ENCODE results near the gene INTS13. TPM values are rescaled to one million over a fixed set of nuclear protein-coding genes. Genes with fewer than 3 reads are reported as not detected.

The INTS13 gene
- total and polyA plus RNA-seq, 4 donors = 6.6 to 19.7 (median 10.2) TPM

GRCh38 chr12:26868447-26869103 lies 69.2 kb downstream of the INTS13 start:
- Histone ChIP-seq H3K27me3 (ENCODE audit: control insufficient read depth in 4 of 4, insufficient read depth in 4 of 4, low read length in 3 of 4) (no peaks in the 10 kb centered on the region), H3K27ac (ENCODE audit: low read depth in 1 of 2, low read length in 2 of 2) (no peak overlapping the region), H3K4me1 (ENCODE audit: control insufficient read depth in 4 of 4, insufficient read depth in 4 of 4, low read length in 3 of 4) (no peaks in the 10 kb centered on the region), H3K9me3 (ENCODE audit: control insufficient read depth in 4 of 4, low read length in 3 of 4) (no peaks in the 10 kb centered on the region), H3K9ac (ENCODE audit: low read depth in 1 of 2, low read length in 2 of 2) (no peak overlapping the region), H3K36me3 (ENCODE audit: control insufficient read depth in 4 of 4, insufficient read depth in 3 of 4, low read depth in 1 of 4, low read length in 3 of 4) (no peaks in the 10 kb centered on the region), H3K4me3 (ENCODE audit: low read depth in 1 of 3, low read length in 3 of 3) (no peak overlapping the region)
- WGBS = 89% methylated on average over 3 of the region's 3 CpGs
- TF ChIP-seq, protein P1, sequence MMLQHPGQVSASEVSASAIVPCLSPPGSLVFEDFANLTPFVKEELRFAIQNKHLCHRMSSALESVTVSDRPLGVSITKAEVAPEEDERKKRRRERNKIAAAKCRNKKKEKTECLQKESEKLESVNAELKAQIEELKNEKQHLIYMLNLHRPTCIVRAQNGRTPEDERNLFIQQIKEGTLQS (IDR thresholded peaks at IDR 0.05) = no peak
- no peak for TF ChIP-seq FOXA2 (IDR thresholded peaks at IDR 0.05)
- TF ChIP-seq, protein P2, sequence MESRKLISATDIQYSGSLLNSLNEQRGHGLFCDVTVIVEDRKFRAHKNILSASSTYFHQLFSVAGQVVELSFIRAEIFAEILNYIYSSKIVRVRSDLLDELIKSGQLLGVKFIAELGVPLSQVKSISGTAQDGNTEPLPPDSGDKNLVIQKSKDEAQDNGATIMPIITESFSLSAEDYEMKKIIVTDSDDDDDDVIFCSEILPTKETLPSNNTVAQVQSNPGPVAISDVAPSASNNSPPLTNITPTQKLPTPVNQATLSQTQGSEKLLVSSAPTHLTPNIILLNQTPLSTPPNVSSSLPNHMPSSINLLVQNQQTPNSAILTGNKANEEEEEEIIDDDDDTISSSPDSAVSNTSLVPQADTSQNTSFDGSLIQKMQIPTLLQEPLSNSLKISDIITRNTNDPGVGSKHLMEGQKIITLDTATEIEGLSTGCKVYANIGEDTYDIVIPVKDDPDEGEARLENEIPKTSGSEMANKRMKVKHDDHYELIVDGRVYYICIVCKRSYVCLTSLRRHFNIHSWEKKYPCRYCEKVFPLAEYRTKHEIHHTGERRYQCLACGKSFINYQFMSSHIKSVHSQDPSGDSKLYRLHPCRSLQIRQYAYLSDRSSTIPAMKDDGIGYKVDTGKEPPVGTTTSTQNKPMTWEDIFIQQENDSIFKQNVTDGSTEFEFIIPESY (IDR thresholded peaks at IDR 0.05) = no peak
- no peak for TF ChIP-seq RXRA (IDR thresholded peaks at IDR 0.05)
- no peak for TF ChIP-seq TAF1 (conservative IDR thresholded peaks at IDR 0.05)
- no peak for TF ChIP-seq EGR1 (IDR thresholded peaks at IDR 0.05; ENCODE audit: low read depth in 2 of 2)
- TF ChIP-seq REST (IDR thresholded peaks at IDR 0.05) = no peak
- no peak for TF ChIP-seq SP1 (IDR thresholded peaks at IDR 0.05)
- no peak for TF ChIP-seq HNF4A (conservative IDR thresholded peaks at IDR 0.05)
- TF ChIP-seq GABPA (IDR thresholded peaks at IDR 0.05 in 1 of 2, conservative IDR thresholded peaks at IDR 0.05 in 1 of 2) = no peak
- no peak for TF ChIP-seq HNF4G (IDR thresholded peaks at IDR 0.05)
- TF ChIP-seq NR2F2 (IDR thresholded peaks at IDR 0.05) = no peak
- no peak for TF ChIP-seq YY1 (IDR thresholded peaks at IDR 0.05)
- no peak for TF ChIP-seq RAD21 (IDR thresholded peaks at IDR 0.05)
- DNase-seq (ENCODE audit: low spot score) = no peak

DNA sequence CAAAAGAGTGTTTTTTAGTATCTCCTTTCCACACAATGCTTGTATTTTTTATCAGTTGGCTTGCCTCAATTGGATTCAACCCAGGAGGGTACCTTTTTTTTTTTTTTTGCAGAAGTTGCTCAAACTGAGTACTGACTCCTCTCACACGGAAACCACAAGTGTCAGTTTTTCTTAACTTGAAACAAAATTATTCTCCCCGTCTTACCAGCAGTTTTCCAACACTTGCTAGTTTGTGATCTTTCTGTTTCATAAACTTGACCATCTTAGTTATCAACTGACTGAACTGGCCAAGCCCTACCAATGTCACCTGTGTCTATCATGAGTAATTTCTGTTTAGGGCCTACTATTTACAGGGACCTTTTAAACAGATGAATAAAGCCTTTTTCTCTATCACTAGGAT lies 70.7 kb downstream of the INTS13 start:
- Histone ChIP-seq H3K9me3 (ENCODE audit: control insufficient read depth in 4 of 4, low read length in 3 of 4) (no peaks in the 10 kb centered on the region), H3K9ac (ENCODE audit: low read depth in 1 of 2, low read length in 2 of 2) (no peak overlapping the region), H3K4me3 (ENCODE audit: low read depth in 1 of 3, low read length in 3 of 3) (no peak overlapping the region), H3K4me1 (ENCODE audit: control insufficient read depth in 4 of 4, insufficient read depth in 4 of 4, low read length in 3 of 4) (no peaks in the 10 kb centered on the region), H3K27ac (ENCODE audit: low read depth in 1 of 2, low read length in 2 of 2) (no peak overlapping the region), H3K36me3 (ENCODE audit: control insufficient read depth in 4 of 4, insufficient read depth in 3 of 4, low read depth in 1 of 4, low read length in 3 of 4) (no peaks in the 10 kb centered on the region), H3K27me3 (ENCODE audit: control insufficient read depth in 4 of 4, insufficient read depth in 4 of 4, low read length in 3 of 4) (no peaks in the 10 kb centered on the region)
- WGBS = 87% methylated on average over 2 of the region's 2 CpGs
- TF ChIP-seq HNF4G (IDR thresholded peaks at IDR 0.05) (no peak), YY1 (IDR thresholded peaks at IDR 0.05) (no peak), TAF1 (conservative IDR thresholded peaks at IDR 0.05) (no peak), JUND (IDR thresholded peaks at IDR 0.05) (no peak), RAD21 (IDR thresholded peaks at IDR 0.05) (no peak), REST (IDR thresholded peaks at IDR 0.05) (no peak), FOXA2 (IDR thresholded peaks at IDR 0.05) (no peak), EGR1 (IDR thresholded peaks at IDR 0.05; ENCODE audit: low read depth in 2 of 2) (no peak), GABPA (IDR thresholded peaks at IDR 0.05 in 1 of 2, conservative IDR thresholded peaks at IDR 0.05 in 1 of 2) (no peak), NR2F2 (IDR thresholded peaks at IDR 0.05) (no peak), RXRA (IDR thresholded peaks at IDR 0.05) (no peak), FOXA1 (IDR thresholded peaks at IDR 0.05) (no peak)
- TF ChIP-seq, protein P2 (IDR thresholded peaks at IDR 0.05) = no peak
- TF ChIP-seq, protein P3, sequence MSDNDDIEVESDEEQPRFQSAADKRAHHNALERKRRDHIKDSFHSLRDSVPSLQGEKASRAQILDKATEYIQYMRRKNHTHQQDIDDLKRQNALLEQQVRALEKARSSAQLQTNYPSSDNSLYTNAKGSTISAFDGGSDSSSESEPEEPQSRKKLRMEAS (IDR thresholded peaks at IDR 0.05) = no peak
- TF ChIP-seq, protein P1 (IDR thresholded peaks at IDR 0.05) = no peak
- DNase-seq (ENCODE audit: low spot score) = no peak

Measured in liver (tissue), 9 donors.